IPS-18c (cell line): ENCODE measurements around the gene CHAD.
A peak's percentile ranks its signal among the peaks of the same experiment; 100 is the strongest.

Experiments used
- H3K4me3 ChIP-seq: 2 replicates; pipeline ENCODE4 v1.7.0; 2013; ENCODE audit warnings: low read depth, mild to moderate bottlenecking, low read length, moderate library complexity; ENCODE audit not compliant: insufficient read depth
- H3K9me3 ChIP-seq: one replicate; pipeline ENCODE4 v1.6.1; 2013; ENCODE audit warnings: mild to moderate bottlenecking, low read length, moderate library complexity; ENCODE audit not compliant: control insufficient read depth, insufficient read depth

The CHAD gene

GRCh38 chr17:50498021-50498874, 29.6 kb upstream of the CHAD start:
- Histone ChIP-seq H3K9me3 (no peaks in the 10 kb centered on the region), H3K4me3 (no peak overlapping the region)

- H3K9me3 ChIP-seq, result no peaks in the 10 kb centered on the region
- H3K4me3 ChIP-seq, result no peak overlapping the region
Measured at GRCh38 chr17:50495918-50496317, 27.2 kb upstream of the CHAD start.

- Histone ChIP-seq H3K4me3 (no peak overlapping the region), H3K9me3 (no peaks in the 10 kb centered on the region)
Measured at GRCh38 chr17:50495217-50495823, 26.6 kb upstream of the CHAD start.

- H3K4me3 ChIP-seq, result no peak overlapping the region
- H3K9me3 ChIP-seq, result no peaks in the 10 kb centered on the region
Measured at GRCh38 chr17:50493744-50494143, 25.1 kb upstream of the CHAD start.

GRCh38 chr17:50492214-50492613, 23.5 kb upstream of the CHAD start:
- Histone ChIP-seq H3K4me3 (no peak overlapping the region), H3K9me3 (no peaks in the 10 kb centered on the region)

GRCh38 chr17:50491505-50491904, 22.8 kb upstream of the CHAD start:
- Histone ChIP-seq H3K4me3 (no peak overlapping the region), H3K9me3 (no peaks in the 10 kb centered on the region)

- Histone ChIP-seq H3K4me3 (no peak overlapping the region), H3K9me3 (no peaks in the 10 kb centered on the region)
Measured at GRCh38 chr17:50488880-50489279, 20.2 kb upstream of the CHAD start.

- no peak overlapping the region for H3K4me3 ChIP-seq
- no peaks in the 10 kb centered on the region for H3K9me3 ChIP-seq
Measured at GRCh38 chr17:50487213-50488096, 18.8 kb upstream of the CHAD start.

- H3K4me3 ChIP-seq, result no peak overlapping the region
- no peaks in the 10 kb centered on the region for H3K9me3 ChIP-seq
Measured at GRCh38 chr17:50484386-50485155, 15.9 kb upstream of the CHAD start.

GRCh38 chr17:50483266-50483665, 14.6 kb upstream of the CHAD start:
- H3K9me3 ChIP-seq, result no peaks in the 10 kb centered on the region
- H3K4me3 ChIP-seq, result no peak overlapping the region

GRCh38 chr17:50482516-50482915, 13.8 kb upstream of the CHAD start:
- Histone ChIP-seq H3K4me3 (no peak overlapping the region), H3K9me3 (no peaks in the 10 kb centered on the region)

GRCh38 chr17:50482110-50482509, 13.4 kb upstream of the CHAD start:
- H3K4me3 ChIP-seq, result no peak overlapping the region
- H3K9me3 ChIP-seq, result no peaks in the 10 kb centered on the region

GRCh38 chr17:50481648-50482047, 13.0 kb upstream of the CHAD start:
- Histone ChIP-seq H3K4me3 (no peak overlapping the region), H3K9me3 (no peaks in the 10 kb centered on the region)

GRCh38 chr17:50480854-50481490, 12.3 kb upstream of the CHAD start:
- Histone ChIP-seq H3K4me3 (no peak overlapping the region), H3K9me3 (no peaks in the 10 kb centered on the region)

- H3K4me3 ChIP-seq, result no peak overlapping the region
Measured at GRCh38 chr17:50480142-50480764, 11.6 kb upstream of the CHAD start.

GRCh38 chr17:50479522-50480141, 11.0 kb upstream of the CHAD start:
- Histone ChIP-seq H3K9me3 (no peaks in the 10 kb centered on the region), H3K4me3 (peak overlapping the region; percentile 56)

More at GRCh38 chr17:50480142-50480764, 11.6 kb upstream of the CHAD start:
- H3K9me3 ChIP-seq, result no peaks in the 10 kb centered on the region
